GM21360 (cell line): ENCODE data around the gene TMEM140.
A peak's percentile ranks its signal among the peaks of the same experiment; 100 is the strongest.

Experiments
- ATAC-seq: cut with Tn5 transposase; IDR thresholded peaks from one replicate; pipeline ENCODE4 v1.9.1; 2021; ENCODE audit warnings: mild to moderate bottlenecking, moderate library complexity; ENCODE audit not compliant: unreplicated experiment

The TMEM140 gene

DNA sequence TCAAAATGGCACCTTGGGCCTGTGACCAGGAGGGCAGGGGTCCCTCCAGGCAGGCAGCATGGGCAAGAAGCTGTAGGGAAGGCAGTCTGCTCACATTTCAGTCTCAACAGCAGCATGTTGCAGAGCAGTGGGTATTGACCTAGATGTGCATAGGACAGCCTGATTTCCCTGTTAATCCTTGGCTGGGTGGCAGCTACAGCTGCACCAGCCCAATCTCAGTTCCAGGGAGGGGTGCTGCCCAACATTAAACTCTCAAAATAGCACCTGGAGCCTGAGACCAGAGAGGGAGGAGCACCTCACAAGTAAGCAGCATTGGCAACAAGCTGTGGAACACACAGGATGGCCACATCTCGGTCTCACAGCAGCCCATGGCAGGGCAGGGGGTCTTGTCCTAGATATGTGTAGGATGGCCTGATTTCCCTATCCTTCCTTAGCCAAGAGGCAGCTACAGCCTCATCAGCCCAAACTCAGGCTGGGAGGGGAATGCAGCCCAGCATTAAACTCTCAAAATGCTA lies 10.3 kb downstream of the TMEM140 start:
- no peak for ATAC-seq

GRCh38 chr7:135158874-135159273 lies 11.0 kb downstream of the TMEM140 start:
- ATAC-seq: no peak

DNA sequence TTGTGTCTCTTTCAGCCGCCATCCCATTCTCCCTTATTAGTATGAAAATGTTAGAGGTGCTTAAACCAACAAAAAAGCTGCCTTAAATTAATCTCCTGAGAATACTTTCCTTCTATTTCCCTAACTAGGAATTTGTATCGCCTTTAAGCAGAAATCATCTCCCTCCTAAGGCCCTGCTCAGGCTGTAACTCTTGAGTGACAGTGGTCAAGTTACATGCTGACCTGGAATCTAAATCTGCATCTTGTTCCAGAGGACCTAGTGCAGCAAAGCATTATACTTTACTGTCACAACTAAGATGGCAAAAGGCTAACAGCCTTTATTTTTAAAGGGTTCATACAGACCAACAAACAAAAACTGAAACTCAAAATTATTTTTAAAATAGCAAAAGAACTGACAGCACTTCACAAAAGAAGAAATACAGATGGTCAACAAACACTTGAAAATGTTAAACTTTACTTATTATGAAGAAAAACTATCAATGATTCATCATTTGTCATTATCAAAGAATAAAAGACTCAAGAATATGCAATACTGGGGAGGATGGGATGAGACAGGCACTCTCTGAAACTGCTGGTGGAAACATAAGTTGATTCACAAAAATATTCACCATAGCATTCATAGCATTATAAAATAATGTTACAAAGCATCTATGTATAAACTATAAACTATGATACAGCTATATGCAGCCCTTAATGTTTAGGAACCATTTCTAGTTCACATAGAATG lies 11.7 kb downstream of the TMEM140 start:
- no peak for ATAC-seq

DNA sequence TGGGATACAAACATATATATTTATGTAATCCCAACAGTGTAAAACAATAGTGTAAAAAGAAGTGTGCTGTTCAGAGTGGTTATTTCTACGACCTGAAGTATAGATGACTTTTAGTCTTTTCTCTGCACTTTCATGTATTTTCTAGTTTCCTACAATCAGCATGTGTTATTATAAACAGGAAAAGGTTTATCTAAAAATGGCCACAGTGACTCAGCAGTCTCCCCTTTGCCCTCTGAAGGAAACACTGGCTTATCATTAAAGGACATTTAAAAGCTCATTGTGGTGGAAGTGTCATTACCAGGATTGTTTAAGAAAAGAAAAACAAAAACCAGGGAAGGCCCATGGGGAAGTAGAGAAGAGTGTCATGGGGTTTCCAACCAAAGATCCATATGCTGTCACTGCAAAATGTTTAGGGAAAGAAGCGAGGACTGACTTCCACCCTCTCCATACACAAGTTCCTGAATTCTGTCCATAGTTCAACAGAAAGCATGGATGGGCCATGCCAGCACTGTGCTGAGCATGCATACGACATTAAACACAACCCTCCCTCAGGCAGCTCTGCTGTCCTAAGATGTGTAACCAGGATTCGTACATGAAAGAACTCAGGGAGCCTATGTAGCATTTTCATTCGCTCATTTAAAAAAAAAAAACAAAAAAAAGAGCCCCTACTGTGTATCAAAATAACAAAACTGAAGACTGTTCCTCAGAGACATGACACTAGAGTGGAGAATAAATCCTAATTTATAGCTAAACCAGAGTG lies 12.4 kb downstream of the TMEM140 start:
- no peak for ATAC-seq

DNA sequence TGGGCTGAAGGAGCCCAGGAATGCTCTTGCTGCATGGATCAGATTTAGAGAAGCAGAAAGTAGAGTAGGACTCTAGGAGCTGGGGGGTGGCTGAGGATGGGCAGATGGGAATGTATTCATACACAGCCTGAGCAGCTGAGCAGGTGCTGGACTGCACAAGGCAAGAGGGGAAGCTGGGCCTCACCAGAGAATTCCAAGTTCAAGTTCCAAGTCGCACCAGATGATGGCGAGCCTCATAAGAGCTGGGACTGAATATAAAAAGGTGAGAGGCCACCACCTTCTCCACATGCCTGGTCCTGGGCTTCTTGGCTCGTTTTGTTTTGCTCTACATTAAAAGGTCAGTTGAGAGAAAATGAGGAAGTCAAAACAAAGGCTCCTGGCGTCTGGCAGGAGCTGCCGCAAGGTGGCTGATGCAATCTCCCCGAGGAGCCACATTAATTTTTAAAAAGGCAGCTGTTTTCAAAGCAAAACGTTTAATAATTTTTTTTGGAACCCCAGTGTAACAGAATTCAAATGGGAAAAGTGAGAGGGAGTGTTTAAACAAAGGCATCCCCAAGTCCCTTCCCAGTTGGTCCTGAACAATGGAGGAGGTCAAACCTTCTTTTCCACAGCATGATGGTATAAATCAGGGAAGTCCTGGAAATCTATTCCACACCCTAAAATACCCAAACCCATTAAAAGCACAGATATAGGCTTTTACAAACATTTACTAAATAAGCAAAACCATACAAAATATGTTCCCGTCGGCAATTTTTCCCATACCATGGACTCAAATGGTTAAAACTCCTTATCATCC lies 13.2 kb downstream of the TMEM140 start:
- no peak for ATAC-seq

GRCh38 chr7:135161669-135162068 lies 13.8 kb downstream of the TMEM140 start:
- ATAC-seq: no peak

GRCh38 chr7:135162382-135163001 lies 14.6 kb downstream of the TMEM140 start:
- no peak for ATAC-seq

- ATAC-seq: no peak
These were observed 16.6 kb downstream of the TMEM140 start for GRCh38 chr7:135164357-135165061.

DNA sequence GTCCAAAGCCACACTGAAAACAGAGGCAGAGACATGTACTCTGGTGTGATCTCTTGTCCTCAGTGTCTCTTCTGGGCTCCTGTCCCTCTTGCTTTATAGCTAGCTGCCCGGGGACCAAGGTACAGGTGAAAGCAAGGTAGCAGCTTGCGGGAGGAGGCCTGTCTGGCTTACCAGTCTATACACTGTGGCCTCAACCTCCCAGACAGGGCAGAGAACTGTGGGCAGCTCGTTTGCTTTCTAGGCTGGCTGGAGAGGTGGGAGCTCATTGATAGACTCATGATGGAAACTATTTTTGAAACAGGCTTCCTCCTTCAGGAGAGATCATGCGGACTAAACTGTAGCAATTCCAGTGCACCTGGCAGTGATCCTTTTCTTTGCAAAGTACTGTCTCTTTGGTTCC lies 18.0 kb downstream of the TMEM140 start:
- ATAC-seq: no peak

- no peak for ATAC-seq
These were observed 18.6 kb downstream of the TMEM140 start for GRCh38 chr7:135166338-135166990.

GRCh38 chr7:135167365-135167917 lies 19.6 kb downstream of the TMEM140 start:
- no peak for ATAC-seq

DNA sequence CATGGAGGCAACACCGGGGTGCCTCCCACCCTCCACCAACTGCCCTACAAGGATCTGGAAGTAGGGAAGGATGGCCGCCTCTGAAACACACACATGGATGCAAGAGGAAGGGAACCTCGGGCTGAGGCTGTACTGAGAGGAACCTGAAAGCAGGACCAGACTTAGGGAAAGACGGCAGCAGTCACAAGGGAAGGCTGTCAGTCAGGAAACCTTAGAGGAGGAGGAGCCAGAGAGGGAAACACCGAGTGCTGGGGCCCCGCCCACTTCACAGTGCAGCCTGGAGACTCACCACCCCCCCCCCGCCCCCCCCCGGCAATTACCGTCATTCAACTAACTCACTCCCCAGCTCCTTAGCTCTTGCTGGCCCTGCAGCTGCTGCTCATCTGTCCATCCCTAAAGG lies 20.1 kb downstream of the TMEM140 start:
- ATAC-seq: no peak

DNA sequence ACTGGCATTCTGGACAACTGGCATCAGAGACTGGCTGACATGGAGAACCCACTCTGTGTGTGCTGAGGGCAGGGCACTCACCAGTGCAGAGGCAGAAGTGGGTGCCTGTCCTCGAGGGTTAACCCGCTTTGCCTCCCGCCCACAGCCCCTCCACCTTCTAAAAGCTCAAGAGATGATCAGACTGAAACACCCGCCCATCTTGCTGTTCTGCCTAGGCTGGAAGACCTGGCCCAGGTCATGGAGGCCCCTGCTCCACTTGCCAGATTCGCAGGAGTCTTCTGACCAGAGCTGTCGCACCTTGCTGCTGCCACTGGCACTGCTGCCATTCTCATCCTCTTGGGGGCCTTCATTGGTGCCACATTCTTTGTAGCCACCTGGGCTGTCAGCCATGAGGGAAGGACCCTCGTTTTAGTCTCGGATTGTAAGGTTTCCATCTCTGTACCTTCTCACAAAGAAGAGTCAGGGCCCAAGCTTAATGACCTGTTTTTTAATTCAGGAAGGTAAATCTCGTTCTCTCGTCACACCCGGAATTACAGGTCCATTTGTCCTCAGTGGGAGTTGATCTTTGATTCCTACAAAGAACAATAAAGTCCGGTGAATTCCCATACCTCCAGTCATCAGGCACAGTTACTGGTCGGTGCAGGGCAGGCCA lies 20.7 kb downstream of the TMEM140 start:
- no peak for ATAC-seq

GRCh38 chr7:135169141-135169963 lies 21.5 kb downstream of the TMEM140 start:
- peak; percentile 40 for ATAC-seq

DNA sequence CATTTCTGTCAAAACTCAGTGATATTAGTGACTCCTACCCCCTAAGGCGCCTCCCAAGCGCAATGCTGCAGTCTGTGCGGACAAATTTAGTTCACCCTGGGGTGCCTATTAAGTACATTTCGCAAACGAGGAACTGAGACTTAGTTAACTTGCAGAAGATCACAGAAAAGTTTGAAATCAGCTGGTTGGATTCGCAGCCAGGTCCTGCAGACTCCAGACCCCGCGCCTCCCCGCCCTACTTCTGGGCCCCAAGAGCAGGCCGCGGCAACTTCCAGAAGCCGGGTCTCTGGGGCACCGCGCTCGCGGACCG lies 22.0 kb downstream of the TMEM140 start:
- peak; percentile 27 for ATAC-seq

- ATAC-seq: peak; percentile 76
These were observed 22.6 kb downstream of the TMEM140 start, which contains the start of gene CYREN for GRCh38 chr7:135170274-135170997. CYREN (minus strand) TSS chr7:135170707; CDS start chr7:135168922, 1,785 bp downstream.

DNA sequence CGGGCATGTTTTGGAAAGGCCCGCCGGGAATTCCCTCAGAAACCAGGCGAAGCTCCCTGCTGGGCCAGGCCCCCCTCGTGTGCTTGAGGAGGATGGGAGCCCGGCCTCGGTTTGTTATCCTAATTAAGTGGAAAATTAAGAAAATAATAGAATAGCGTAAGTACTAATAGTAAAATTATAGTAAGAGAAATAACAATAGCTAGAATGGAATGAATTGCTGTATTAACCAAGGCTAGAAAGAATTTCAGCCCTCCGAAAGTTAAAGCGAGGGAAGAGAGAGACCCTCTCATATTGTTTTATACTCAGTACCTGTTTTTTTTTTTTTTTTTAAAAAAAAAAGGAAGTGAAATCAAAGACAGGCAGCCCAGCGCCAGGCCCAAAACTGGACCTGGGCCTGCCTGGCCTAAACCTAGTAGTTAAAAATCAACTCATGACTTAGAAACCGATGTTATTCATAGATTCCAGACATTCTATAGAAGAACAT lies 23.2 kb downstream of the TMEM140 start:
- peak; percentile 23 for ATAC-seq
